Epithelial cell of alveolus of lung (primary cell): Measurements from ENCODE around the gene LIPJ. TPM values are rescaled to one million over a fixed set of nuclear protein-coding genes. Genes with fewer than 3 reads are reported as not detected.

ENCODE experiments used
- total RNA-seq: library from RNA; depleted of rRNA; stranded (reverse); fragments of >200 nt; gene quantifications from 2 replicates; pipeline ENCODE4 v1.2.1, GENCODE V29; 2015

LIPJ gene, protein sequence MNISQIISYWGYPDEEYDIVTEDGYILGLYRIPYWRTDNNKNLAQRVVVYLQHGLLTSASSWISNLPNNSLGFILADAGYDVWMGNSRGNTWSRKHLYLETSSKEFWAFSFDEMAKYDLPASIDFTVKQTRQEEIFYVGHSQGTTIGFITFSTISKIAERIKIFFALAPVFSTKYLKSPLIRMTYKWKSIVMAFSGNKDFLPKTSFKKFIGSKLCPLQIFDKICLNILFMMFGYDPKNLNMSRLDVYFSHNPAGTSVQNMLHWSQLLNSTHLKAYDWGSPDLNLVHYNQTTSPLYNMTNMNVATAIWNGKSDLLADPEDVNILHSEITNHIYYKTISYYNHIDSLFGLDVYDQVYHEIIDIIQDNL
- not detected in 2 replicates for total RNA-seq

DNA sequence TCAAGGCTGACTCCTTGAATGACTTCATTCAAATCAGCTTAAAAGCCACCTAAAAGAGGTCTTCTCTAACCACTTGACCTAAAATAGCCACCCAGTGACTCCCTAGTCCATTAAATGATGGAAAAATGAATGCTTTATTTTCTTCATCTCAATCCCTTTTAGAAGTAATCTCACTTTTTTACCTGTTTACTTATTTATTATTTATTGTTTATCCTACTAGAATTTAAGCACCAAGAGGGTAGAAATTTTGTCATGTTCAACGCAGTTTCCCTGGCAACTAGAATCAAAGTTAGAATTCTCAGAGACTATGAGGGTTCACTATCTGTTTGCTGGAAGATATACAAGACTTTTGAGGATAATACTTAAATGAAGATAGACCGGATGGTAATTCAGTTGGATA, at the start of gene LIPJ:
TSS of gene LIPJ (plus strand) at position 301 of the 400 bp plus-strand sequence. CDS start 3,926 bp downstream, outside the sequence.

DNA sequence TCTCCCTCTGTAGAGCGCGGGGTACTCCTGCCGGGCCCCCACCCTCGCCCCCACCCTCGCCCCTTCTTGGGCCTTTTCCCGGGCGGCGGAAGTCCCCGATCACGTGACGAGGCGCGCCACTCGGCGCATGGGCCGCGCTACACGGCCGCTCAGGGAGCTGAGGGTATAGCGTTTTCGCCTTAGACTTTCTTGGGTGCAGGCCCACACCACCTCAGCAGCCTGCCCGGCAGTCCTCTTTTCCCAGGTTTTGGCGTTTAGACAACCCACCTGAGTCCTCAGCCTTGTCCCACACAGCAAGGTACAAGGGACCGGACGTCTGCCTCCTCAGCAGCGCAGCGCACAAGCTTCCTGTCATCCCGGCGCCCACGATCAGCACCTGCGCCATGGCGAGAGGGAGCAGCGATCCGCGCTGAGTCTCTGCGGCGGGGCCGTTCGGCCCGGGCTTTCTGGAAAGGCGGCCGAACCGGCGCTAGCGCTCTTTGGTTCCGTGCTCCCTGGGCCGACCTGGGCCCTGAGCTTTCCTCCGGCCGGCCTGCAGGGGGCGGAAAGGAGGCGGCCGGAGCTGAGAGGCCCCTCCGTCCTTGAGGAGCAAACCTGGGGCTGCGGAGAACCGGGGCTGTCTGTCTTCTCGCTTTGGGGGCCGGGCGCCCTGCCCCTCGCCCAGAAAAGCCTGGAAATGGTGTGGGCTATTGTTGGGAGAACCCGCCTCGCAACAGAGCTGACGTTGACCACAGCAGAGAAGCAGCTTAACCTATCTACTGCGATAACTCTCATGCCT, 3.6 kb upstream of the LIPJ start, which contains the start of gene RNLS:
TSS of gene RNLS (minus strand) at position 513 of the 778 bp plus-strand sequence.

Other genes with a start within 250 kb of the LIPJ start
- gene RNLS, start 3.4 kb upstream of the LIPJ start, total RNA-seq, result 9.1 and 22.0 TPM in 2 replicates
- gene LIPF, start 77.7 kb downstream of the LIPJ start, total RNA-seq, result not detected in 2 replicates
- gene LIPK, start 119.5 kb downstream of the LIPJ start, total RNA-seq, result not detected in 2 replicates
- gene LIPN, start 173.3 kb downstream of the LIPJ start, total RNA-seq, result not detected in 2 replicates
- gene LIPM, start 216.0 kb downstream of the LIPJ start, total RNA-seq, result not detected in 2 replicates